Suprapubic skin (tissue), 3 donors: Measurements from ENCODE around the gene OPN1MW.
"Not testable (repeated sequence)": the region's sequence is repeated elsewhere in the genome, so short reads cannot be mapped to it uniquely, and the experiment has no call there.

Source experiments
- CTCF ChIP-seq, 2 donors: fragments of 200-600 bp in 1 of 2; fragments of 450-650 bp in 1 of 2; sonication (generic) in 1 of 2; IDR thresholded peaks; one replicate each; pipeline ENCODE4 v1.5.1; 2016 to 2019; ENCODE audit warnings: antibody characterized with exemption in 2 of 2, mild to moderate bottlenecking in 1 of 2, moderate library complexity in 1 of 2
- POLR2A ChIP-seq, 2 donors: fragments of 450-650 bp; IDR thresholded peaks; one replicate each; pipeline ENCODE4 v1.6.1; 2017; ENCODE audit warnings: antibody characterized with exemption in 2 of 2, mild to moderate bottlenecking in 2 of 2, moderate library complexity in 2 of 2

- not testable (repeated sequence) for TF ChIP-seq CTCF, POLR2A (IDR thresholded peaks at IDR 0.05)
Measured at GRCh38 chrX:154174356-154174755, 8.0 kb upstream of the OPN1MW start.
